GM10248 (cell line): ENCODE measurements around the gene TAAR5.

Experiments
- CTCF ChIA-PET: fragments of 300-600 bp; sonication (Branson Sonifier 250); formaldehyde crosslinking; extraction: SDS; loops from one replicate; lab custom pipeline; 2021; ENCODE audit warnings: antibody characterized with exemption; lab: Yijun Ruan, JAX
- POLR2A ChIA-PET: fragments of 350-650 bp; sonication (Branson Sonifier 250); formaldehyde crosslinking; extraction: SDS; loops from one replicate; lab custom pipeline; 2020; ENCODE audit warnings: antibody characterized with exemption; lab: Yijun Ruan, JAX
- DNase-seq: peaks from one replicate; pipeline ENCODE4 v3.0.0; 2012; ENCODE audit errors: extremely low spot score
- TF ChIP-seq, protein P1 (sequence below): IDR thresholded peaks from 2 replicates; pipeline ENCODE4 v1.5.1; 2012; ENCODE audit warnings: mild to moderate bottlenecking, low read depth; ENCODE audit errors: extremely low read depth, missing control alignments, control extremely low read depth

TAAR5 gene

DNA sequence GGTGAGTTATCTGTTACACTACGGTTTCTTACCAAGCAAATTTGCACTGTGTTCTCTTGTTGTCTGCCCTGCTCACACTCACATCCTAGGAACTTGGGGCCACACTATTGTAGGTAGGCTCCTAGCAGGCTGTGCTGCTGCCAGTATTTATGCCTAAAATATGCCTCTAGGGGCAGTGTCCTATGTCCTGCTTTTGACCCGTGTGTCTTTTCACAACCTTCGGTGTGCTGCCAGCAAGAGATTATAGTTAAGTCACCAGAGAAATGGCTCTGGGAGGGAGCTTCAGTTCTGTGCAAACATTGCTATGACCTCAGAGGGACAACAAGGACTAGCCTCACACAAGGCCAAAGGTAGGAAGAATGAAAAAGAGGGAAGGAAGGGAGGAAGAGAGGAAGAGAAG, 8.9 kb upstream of the TAAR5 start:
- ChIA-PET CTCF (interaction anchor here (1.0 kb wide), 3 partner anchors 19 to 318 kb away, joined by 3 to 4 read pairs (median 3); no protein-coding TSS in a partner anchor), POLR2A (no interaction called here)
- peak; percentile 8 for DNase-seq
- TF ChIP-seq, protein P1, sequence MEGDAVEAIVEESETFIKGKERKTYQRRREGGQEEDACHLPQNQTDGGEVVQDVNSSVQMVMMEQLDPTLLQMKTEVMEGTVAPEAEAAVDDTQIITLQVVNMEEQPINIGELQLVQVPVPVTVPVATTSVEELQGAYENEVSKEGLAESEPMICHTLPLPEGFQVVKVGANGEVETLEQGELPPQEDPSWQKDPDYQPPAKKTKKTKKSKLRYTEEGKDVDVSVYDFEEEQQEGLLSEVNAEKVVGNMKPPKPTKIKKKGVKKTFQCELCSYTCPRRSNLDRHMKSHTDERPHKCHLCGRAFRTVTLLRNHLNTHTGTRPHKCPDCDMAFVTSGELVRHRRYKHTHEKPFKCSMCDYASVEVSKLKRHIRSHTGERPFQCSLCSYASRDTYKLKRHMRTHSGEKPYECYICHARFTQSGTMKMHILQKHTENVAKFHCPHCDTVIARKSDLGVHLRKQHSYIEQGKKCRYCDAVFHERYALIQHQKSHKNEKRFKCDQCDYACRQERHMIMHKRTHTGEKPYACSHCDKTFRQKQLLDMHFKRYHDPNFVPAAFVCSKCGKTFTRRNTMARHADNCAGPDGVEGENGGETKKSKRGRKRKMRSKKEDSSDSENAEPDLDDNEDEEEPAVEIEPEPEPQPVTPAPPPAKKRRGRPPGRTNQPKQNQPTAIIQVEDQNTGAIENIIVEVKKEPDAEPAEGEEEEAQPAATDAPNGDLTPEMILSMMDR, result peak; percentile 26

DNA sequence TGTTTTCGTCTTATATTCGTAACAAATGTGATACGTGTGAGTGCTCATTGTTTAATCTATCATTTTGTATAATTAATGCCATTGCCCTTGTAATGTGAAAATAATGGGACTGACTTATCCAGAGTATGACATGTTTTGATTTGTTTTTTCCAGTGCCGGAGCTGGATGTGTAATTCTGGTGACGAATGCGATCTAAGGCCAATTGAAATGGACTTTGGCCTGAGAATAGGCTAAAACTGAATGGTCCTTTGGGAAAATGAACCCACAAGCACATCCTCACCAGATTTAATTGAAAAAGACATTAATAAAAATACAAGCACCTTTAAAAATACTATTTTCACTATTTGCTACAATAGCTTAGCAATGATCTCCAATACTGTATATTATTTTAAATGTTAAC, 6.7 kb upstream of the TAAR5 start:
- TF ChIP-seq, protein P1, result no peak
- ChIA-PET POLR2A (no interaction called here), CTCF (interaction anchor here (0.7 to 1.8 kb wide), 5 partner anchors 8 to 105 kb away, joined by 3 to 4 read pairs (median 3); no protein-coding TSS in a partner anchor)
- DNase-seq, result no peak

DNA sequence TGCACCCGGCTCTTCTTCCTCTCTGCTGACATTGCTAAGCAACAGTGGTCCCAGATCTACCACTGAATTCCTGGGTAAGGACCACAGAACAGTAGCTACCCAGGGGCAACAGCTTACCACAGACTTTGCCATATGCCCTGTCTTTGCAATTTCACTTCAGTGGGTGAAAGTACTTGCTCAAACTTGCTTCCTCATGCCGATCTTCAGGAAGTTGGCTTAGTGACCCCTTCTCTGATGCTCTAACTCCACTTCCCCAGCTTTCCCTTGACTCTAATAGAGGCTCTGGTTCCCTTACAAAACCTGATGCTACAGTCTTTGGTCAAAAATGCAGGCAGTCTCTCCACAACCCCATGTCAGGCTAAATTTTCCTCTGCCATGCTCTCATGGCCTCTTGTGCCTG, 3.3 kb upstream of the TAAR5 start:
- ChIA-PET POLR2A (no interaction called here), CTCF (no interaction called here)
- TF ChIP-seq, protein P1, result no peak
- DNase-seq, result no peak

DNA sequence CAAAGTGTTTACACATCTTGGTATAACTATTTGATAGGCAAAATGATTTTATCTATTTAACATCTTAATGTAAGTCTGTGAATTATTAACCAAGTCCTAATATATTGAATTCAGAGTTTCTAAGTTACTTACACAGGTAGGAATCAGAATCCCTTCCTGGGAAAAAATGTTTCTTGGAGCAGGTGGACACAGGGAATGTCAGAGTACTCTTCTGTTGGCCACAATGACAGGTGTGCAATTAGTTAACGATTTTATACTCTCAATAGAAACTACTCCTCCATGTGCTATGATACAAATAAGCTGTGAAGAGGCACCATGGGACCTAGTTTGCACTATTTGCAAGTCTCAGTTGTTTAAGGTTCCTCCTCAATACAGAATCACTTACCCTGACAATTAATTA, 821 bp upstream of the TAAR5 start:
- no peak for DNase-seq
- ChIA-PET CTCF (no interaction called here), POLR2A (no interaction called here)
- TF ChIP-seq, protein P1, result no peak

DNA sequence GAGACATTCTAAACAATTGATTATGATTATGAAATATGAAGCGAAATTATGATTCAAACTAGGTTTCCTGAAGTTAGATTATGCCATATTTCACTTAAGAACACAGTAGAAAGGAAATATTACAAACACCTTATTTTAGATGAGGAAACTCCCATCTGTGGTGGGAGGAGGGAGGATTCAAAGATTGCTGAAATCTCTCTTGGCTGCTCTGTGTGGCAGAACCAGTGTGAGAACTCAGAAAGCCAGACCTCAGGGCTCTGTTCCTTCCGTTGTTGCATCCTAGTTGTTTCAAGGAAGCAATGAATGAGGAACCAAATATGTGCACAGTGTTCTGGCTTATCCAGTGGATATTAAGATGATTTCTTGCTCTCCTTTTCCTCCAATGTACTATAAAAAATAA, 2.1 kb downstream of the TAAR5 start:
- CTCF ChIA-PET, result no interaction called here
- no peak for DNase-seq
- POLR2A ChIA-PET, result no interaction called here
- TF ChIP-seq, protein P1, result no peak

DNA sequence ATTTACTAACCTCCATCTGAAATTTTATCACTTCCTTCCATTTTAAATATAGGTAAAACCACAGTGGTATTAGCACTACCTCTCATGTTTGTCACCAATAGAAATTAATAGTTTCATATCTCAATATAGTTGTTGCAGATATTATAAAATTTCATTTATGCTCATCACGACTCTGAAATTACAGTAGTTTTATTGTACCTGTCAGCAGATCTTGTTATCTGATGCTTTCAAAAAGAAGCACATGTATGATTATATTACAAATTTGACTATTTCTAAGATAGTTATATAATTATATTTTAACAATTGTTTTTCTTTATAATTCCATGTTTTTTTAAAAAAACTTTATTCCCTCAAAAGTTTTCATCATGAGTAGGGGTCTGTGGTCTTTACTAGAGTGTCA, 4.8 kb downstream of the TAAR5 start:
- ChIA-PET CTCF (no interaction called here), POLR2A (no interaction called here)
- DNase-seq, result no peak
- TF ChIP-seq, protein P1, result no peak
